ENCODE measurements around the gene NUP210L. TPM values are rescaled to one million over a fixed set of nuclear protein-coding genes. Genes with fewer than 3 reads are reported as not detected.

NUP210L gene
- total and polyA plus RNA-seq, 9 of the 15 experiments (the other 6 are each of a cell fraction or from before 2014, with no cell fraction given), result 0.01 to 0.04 TPM; not detected in 7

GRCh38 chr1:154186177-154186576 lies 31.3 kb upstream of the NUP210L start (continued):
- TF ChIP-seq PTBP1 (IDR thresholded peaks at IDR 0.05; ENCODE audit: low read depth, low read length) (no peak), CBX3 (IDR thresholded peaks at IDR 0.05; ENCODE audit: borderline replicate concordance in 1 of 2, low read length in 2 of 2) (0 out of 3 replicates have a peak, but pooled peaks of 1 of the 2 experiments have one; percentile 18), ZNF354B (CRISPR knock-in tag; IDR thresholded peaks at IDR 0.05) (no peak), SMC3 (conservative IDR thresholded peaks at IDR 0.05; ENCODE audit: insufficient read depth, low read depth, low read length) (peak; percentile 52), SOX6 (IDR thresholded peaks at IDR 0.05) (peak; percentile 45; the same call in 1 of the 2 replicates), NR3C1 (CRISPR knock-in tag; IDR thresholded peaks at IDR 0.05) (no peak), POLR2A (conservative IDR thresholded peaks at IDR 0.05) (no peak), CEBPG (CRISPR knock-in tag; IDR thresholded peaks at IDR 0.05) (no peak), CEBPG (tag; conservative IDR thresholded peaks at IDR 0.05 in 1 of 2, IDR thresholded peaks at IDR 0.05 in 1 of 2) (no peak), DEAF1 (CRISPR knock-in tag; IDR thresholded peaks at IDR 0.05) (peak; percentile 52; the same call in 1 of the 2 replicates), C11orf30 (IDR thresholded peaks at IDR 0.05; ENCODE audit: low read depth) (no peak), REST (IDR thresholded peaks at IDR 0.05; ENCODE audit: borderline replicate concordance) (peak; percentile 69; the same call in 1 of the 2 replicates), REST (CRISPR knock-in tag; IDR thresholded peaks at IDR 0.05; ENCODE audit: low read depth) (no peak), MEIS2 (IDR thresholded peaks at IDR 0.05; ENCODE audit: partially characterized antibody) (peak; percentile 44), ZNF253 (CRISPR knock-in tag; conservative IDR thresholded peaks at IDR 0.05) (no peak), XRCC3 (IDR thresholded peaks at IDR 0.05) (no peak), ATF1 (CRISPR knock-in tag; IDR thresholded peaks at IDR 0.05) (no peak), ATF1 (tag; IDR thresholded peaks at IDR 0.05) (0 out of 2 replicates have a peak, but pooled peaks have one; percentile 10)
- TF ChIP-seq, protein P1, sequence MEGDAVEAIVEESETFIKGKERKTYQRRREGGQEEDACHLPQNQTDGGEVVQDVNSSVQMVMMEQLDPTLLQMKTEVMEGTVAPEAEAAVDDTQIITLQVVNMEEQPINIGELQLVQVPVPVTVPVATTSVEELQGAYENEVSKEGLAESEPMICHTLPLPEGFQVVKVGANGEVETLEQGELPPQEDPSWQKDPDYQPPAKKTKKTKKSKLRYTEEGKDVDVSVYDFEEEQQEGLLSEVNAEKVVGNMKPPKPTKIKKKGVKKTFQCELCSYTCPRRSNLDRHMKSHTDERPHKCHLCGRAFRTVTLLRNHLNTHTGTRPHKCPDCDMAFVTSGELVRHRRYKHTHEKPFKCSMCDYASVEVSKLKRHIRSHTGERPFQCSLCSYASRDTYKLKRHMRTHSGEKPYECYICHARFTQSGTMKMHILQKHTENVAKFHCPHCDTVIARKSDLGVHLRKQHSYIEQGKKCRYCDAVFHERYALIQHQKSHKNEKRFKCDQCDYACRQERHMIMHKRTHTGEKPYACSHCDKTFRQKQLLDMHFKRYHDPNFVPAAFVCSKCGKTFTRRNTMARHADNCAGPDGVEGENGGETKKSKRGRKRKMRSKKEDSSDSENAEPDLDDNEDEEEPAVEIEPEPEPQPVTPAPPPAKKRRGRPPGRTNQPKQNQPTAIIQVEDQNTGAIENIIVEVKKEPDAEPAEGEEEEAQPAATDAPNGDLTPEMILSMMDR (IDR thresholded peaks at IDR 0.05 in 2 of 3, conservative IDR thresholded peaks at IDR 0.05 in 1 of 3; ENCODE audit: insufficient read depth in 2 of 3, low read depth in 1 of 3, low read length in 3 of 3), result peak; percentile 80 to 88 (median 80)

Measured in K562 (cell line).